Sigmoid colon (tissue), 4 donors: ENCODE results near the gene CRLF2.

Source experiments
- CTCF ChIP-seq, 4 experiments: fragments of 450-650 bp in 3 of 4; fragments of 200-600 bp in 1 of 4; IDR thresholded peaks; one replicate each; pipeline ENCODE4 v1.5.1; 2016 to 2019; ENCODE audit warnings: antibody characterized with exemption in 4 of 4, mild to moderate bottlenecking in 3 of 4, moderate library complexity in 2 of 4
- EP300 ChIP-seq, 4 donors: sonication (generic); formaldehyde crosslinking; IDR thresholded peaks; one replicate each; pipeline ENCODE4 v1.6.1; 2017; ENCODE audit warnings: antibody characterized with exemption in 4 of 4
- POLR2A ChIP-seq, 2 donors: fragments of 450-650 bp; IDR thresholded peaks; one replicate each; pipeline ENCODE4 v1.6.1; 2016; ENCODE audit warnings: antibody characterized with exemption in 2 of 2, mild to moderate bottlenecking in 2 of 2, moderate library complexity in 2 of 2

DNA sequence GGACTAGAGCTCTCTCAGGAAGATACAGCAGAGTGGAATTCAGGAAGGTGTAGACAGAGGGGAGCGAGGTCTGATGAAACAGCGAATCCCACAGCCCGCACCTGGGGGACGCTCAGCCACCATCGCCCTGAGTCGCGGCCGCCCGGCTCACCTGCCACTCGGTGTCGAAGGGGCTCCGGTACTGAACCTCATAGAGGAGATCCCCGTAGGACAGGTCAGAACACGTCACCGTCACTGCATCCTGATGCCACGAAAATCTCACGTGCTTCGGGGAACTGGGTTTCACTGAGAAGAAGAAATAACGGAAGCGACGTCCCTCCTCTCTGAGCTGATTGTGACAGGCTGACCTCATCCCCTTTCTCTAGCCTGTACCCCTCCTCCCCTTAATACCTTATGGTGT lies 10.2 kb downstream of the CRLF2 start:
- no peak for TF ChIP-seq CTCF (IDR thresholded peaks at IDR 0.05)
- no peak for TF ChIP-seq POLR2A (IDR thresholded peaks at IDR 0.05)
- TF ChIP-seq EP300 (IDR thresholded peaks at IDR 0.05), result no peak
